ENCODE measurements around the gene FMN1.

- TF ChIP-seq, protein P1, sequence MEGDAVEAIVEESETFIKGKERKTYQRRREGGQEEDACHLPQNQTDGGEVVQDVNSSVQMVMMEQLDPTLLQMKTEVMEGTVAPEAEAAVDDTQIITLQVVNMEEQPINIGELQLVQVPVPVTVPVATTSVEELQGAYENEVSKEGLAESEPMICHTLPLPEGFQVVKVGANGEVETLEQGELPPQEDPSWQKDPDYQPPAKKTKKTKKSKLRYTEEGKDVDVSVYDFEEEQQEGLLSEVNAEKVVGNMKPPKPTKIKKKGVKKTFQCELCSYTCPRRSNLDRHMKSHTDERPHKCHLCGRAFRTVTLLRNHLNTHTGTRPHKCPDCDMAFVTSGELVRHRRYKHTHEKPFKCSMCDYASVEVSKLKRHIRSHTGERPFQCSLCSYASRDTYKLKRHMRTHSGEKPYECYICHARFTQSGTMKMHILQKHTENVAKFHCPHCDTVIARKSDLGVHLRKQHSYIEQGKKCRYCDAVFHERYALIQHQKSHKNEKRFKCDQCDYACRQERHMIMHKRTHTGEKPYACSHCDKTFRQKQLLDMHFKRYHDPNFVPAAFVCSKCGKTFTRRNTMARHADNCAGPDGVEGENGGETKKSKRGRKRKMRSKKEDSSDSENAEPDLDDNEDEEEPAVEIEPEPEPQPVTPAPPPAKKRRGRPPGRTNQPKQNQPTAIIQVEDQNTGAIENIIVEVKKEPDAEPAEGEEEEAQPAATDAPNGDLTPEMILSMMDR (IDR thresholded peaks at IDR 0.05), result no peak
- TF ChIP-seq POLR2A (IDR thresholded peaks at IDR 0.05), result no peak
Observed at GRCh38 chr15:32959077-32959476, 235.4 kb downstream of the FMN1 start.
